Cardiac muscle cell (in vitro differentiated cells and primary cell): ENCODE measurements around the gene PHF3. TPM values are rescaled to one million over a fixed set of nuclear protein-coding genes. Genes with fewer than 3 reads are reported as not detected.

Source experiments
- DNase-seq, 2 donors: peaks; one replicate each; pipeline versions ENCODE4 v3.0.0 to v3.0.0-alpha.2; 2010 to 2017; ENCODE audit warnings: low read depth in 1 of 2, low spot score in 1 of 2
- H3K27ac ChIP-seq: fragments of 200-600 bp; sonication (generic); 2 replicates; pipeline ENCODE4 v1.5.1; 2016
- H3K27me3 ChIP-seq: fragments of 200-600 bp; sonication (generic); 2 replicates; pipeline ENCODE4 v1.6.0; 2016; ENCODE audit warnings: control low read depth
- H3K36me3 ChIP-seq: fragments of 200-600 bp; sonication (generic); 2 replicates; pipeline ENCODE4 v1.5.1; 2016; ENCODE audit warnings: control low read depth
- H3K4me1 ChIP-seq: fragments of 200-600 bp; sonication (generic); 2 replicates; pipeline ENCODE4 v1.8.1; 2017; ENCODE audit warnings: low read depth, mild to moderate bottlenecking, mixed run types
- H3K4me3 ChIP-seq: fragments of 200-600 bp; sonication (generic); 2 replicates; pipeline ENCODE4 v1.5.1; 2016; ENCODE audit warnings: mild to moderate bottlenecking
- H3K9me3 ChIP-seq: fragments of 200-600 bp; sonication (generic); 2 replicates; pipeline ENCODE4 v1.5.1; 2017; ENCODE audit warnings: low read depth, mild to moderate bottlenecking, control low read depth
- CTCF ChIP-seq: IDR thresholded peaks from 2 replicates; pipeline ENCODE4 v1.5.1; 2012; ENCODE audit warnings: low read depth, mild to moderate bottlenecking, low read length
- polyA plus RNA-seq: library from polyadenylated mRNA; unstranded; fragments of >200 nt; fragmentation: Nextera tagmentation; extraction: Ambion mirVana; gene quantifications from 2 replicates; pipeline ENCODE4 v1.2.1, GENCODE V29; 2016
- total RNA-seq: library from RNA; depleted of rRNA; stranded (reverse); fragments of >200 nt; gene quantifications from 2 replicates; pipeline ENCODE4 v1.2.3, GENCODE V29; 2016

Gene PHF3
- total and polyA plus RNA-seq, 2 experiments from 2014 or later, result 13.1 to 55.8 TPM

- Histone ChIP-seq H3K9me3 (no peaks in the 10 kb centered on the region), H3K4me3 (peak overlapping the region; percentile 57), H3K36me3 (no peaks in the 10 kb centered on the region), H3K27ac (no peak overlapping the region), H3K4me1 (peaks cover 3% of the 10 kb centered on the region), H3K27me3 (no peaks in the 10 kb centered on the region)
- DNase-seq, result peak; percentile 61 to 64
- TF ChIP-seq CTCF, result peak; percentile 93
Observed at GRCh38 chr6:63598049-63599036, 37.3 kb upstream of the PHF3 start.

GRCh38 chr6:63599243-63599642 is 36.4 kb upstream of the PHF3 start:
- Histone ChIP-seq H3K27me3 (no peaks in the 10 kb centered on the region), H3K36me3 (no peaks in the 10 kb centered on the region), H3K9me3 (no peaks in the 10 kb centered on the region), H3K4me1 (peaks cover 3% of the 10 kb centered on the region), H3K27ac (no peak overlapping the region), H3K4me3 (no peak overlapping the region)
- TF ChIP-seq CTCF, result no peak
- no peak for DNase-seq

GRCh38 chr6:63600136-63600535 is 35.5 kb upstream of the PHF3 start:
- no peaks in the 10 kb centered on the region for H3K9me3 ChIP-seq
- H3K4me1 ChIP-seq, result peaks cover 3% of the 10 kb centered on the region
- H3K36me3 ChIP-seq, result no peaks in the 10 kb centered on the region
- DNase-seq, result no peak
- no peaks in the 10 kb centered on the region for H3K27me3 ChIP-seq
- TF ChIP-seq CTCF, result no peak
- no peak overlapping the region for H3K27ac ChIP-seq
- no peak overlapping the region for H3K4me3 ChIP-seq

- no peak for DNase-seq
- H3K4me1 ChIP-seq, result no peaks in the 10 kb centered on the region
Observed at GRCh38 chr6:63609231-63609630, 26.4 kb upstream of the PHF3 start.

GRCh38 chr6:63610944-63611343 is 24.7 kb upstream of the PHF3 start:
- Histone ChIP-seq H3K27ac (no peak overlapping the region), H3K4me1 (no peaks in the 10 kb centered on the region), H3K9me3 (no peaks in the 10 kb centered on the region), H3K36me3 (no peaks in the 10 kb centered on the region), H3K4me3 (no peak overlapping the region), H3K27me3 (no peaks in the 10 kb centered on the region)
- no peak for TF ChIP-seq CTCF
- no peak for DNase-seq

More at GRCh38 chr6:63609231-63609630, 26.4 kb upstream of the PHF3 start:
- Histone ChIP-seq H3K9me3 (no peaks in the 10 kb centered on the region), H3K27ac (no peak overlapping the region), H3K4me3 (no peak overlapping the region), H3K27me3 (no peaks in the 10 kb centered on the region), H3K36me3 (no peaks in the 10 kb centered on the region)
- TF ChIP-seq CTCF, result no peak
